ENCODE measurements around the gene ARSJ.

The ARSJ gene

DNA sequence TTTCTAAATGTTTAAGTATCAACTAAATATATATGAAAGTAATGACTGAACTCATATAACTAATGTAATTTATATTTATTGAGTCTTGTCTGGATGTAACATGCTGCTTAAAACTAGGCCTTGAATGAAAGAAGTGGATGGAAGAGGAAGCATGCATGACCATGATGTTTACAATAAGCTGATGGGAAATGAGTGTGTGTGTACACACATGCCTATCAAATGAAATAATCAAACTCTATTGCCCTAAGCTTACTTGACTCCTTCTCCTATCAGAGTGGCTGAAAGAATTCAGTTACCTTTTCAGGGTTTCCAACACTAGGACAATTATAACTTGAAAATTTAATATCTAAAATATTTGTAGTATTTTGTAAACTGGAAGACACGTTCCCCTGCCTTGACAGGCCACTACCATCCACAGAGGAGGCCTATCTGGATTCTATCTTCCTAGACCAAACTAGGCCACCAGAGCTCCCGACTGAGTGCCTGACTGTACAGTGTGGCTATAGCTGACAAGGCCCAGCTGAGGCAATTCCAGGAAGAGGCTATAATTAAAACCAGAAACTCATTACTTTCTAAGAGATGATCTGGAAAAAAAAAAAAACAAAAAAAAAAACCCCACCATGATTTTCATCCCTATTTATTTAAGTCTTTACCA is 7.6 kb downstream of the ARSJ start:
- no peak overlapping the region for H3K9ac ChIP-seq (ENCODE audit: insufficient read length)
- H3K4me3 ChIP-seq: no peak overlapping the region
- no peak for DNase-seq (ENCODE audit: low read depth, low spot score)
- H3K9me3 ChIP-seq (ENCODE audit: low read depth, low read length): no peaks in the 10 kb centered on the region; the same call in 1 of the 2 replicates
- TF ChIP-seq FOXP2 (optimal IDR thresholded peaks at IDR 0.05; ENCODE audit: control extremely low read depth, extremely low read length, insufficient read depth) (no peak), POLR2AphosphoS5 (IDR thresholded peaks at IDR 0.05; ENCODE audit: borderline replicate concordance, low read depth, low read length) (no peak), EZH2 (IDR thresholded peaks at IDR 0.05) (no peak)
- H3K27ac ChIP-seq: no peak overlapping the region
- peaks cover 6% of the 10 kb centered on the region; the same call in 1 of the 2 replicates for H3K36me3 ChIP-seq (ENCODE audit: insufficient read depth, low read length)

DNA sequence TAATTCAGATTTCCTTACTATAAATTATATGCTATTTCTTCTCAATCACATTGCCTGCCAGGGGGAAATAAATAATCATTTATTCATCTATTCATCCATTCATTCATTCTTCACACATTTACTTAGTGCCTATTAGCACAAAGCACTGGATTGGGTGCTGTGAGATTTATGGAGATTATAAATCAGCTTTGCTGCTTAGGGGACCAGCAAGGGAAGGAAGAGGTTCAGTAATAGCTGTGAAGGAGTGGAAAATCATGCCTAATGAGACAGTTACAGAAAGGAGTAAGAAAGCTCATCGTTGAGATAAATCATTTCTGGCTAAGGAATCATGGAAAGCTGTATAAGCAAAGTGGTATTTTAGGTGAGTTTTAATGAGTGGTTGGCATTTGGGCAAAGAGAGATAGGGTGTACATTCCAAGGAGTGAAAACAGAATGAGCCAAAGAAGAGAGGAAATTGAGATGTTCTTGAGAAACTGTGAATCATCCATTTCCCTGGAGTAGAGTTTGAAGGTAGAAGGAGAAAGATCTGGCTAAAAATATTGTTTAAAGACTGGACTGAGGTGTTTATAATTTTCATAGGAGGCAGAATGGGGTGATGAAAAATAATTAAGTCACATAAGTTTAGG is 9.6 kb downstream of the ARSJ start:
- Histone ChIP-seq H3K27ac (no peak overlapping the region), H3K9me3 (ENCODE audit: low read depth, low read length) (no peaks in the 10 kb centered on the region; the same call in 1 of the 2 replicates), H3K9ac (ENCODE audit: insufficient read length) (no peak overlapping the region), H3K36me3 (ENCODE audit: insufficient read depth, low read length) (peaks cover 5% of the 10 kb centered on the region; the same call in 1 of the 2 replicates), H3K4me3 (no peak overlapping the region)
- no peak for TF ChIP-seq POLR2AphosphoS5 (IDR thresholded peaks at IDR 0.05; ENCODE audit: borderline replicate concordance, low read depth, low read length)
- TF ChIP-seq FOXP2 (optimal IDR thresholded peaks at IDR 0.05; ENCODE audit: control extremely low read depth, extremely low read length, insufficient read depth): no peak
- no peak for TF ChIP-seq EZH2 (IDR thresholded peaks at IDR 0.05)
- no peak for DNase-seq (ENCODE audit: low read depth, low spot score)

DNA sequence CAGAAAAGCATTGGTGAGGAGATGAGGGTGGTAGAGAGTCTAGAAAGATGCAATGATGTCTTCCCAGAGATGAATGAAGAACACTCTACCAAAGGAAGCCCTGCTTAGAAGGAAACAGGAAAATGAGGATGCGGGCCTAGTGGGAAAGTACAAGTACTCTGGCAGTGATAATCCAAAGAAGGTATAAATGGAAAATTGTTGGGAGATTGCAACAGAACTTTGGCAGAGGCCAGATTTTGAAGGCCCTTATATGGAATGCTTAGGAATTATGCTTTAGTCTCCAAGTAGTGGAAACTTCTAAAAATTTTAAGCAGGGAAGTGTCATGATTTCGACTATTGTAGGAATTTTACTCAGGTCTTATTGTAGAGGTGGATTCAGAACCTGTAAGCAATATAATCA is 11.0 kb downstream of the ARSJ start:
- DNase-seq (ENCODE audit: low read depth, low spot score): no peak
- H3K36me3 ChIP-seq (ENCODE audit: insufficient read depth, low read length): no peaks in the 10 kb centered on the region
- no peak for TF ChIP-seq EZH2 (IDR thresholded peaks at IDR 0.05)
- no peak overlapping the region for H3K4me3 ChIP-seq
- H3K9ac ChIP-seq (ENCODE audit: insufficient read length): no peak overlapping the region
- H3K27ac ChIP-seq: no peak overlapping the region
- no peaks in the 10 kb centered on the region for H3K9me3 ChIP-seq (ENCODE audit: low read depth, low read length)

DNA sequence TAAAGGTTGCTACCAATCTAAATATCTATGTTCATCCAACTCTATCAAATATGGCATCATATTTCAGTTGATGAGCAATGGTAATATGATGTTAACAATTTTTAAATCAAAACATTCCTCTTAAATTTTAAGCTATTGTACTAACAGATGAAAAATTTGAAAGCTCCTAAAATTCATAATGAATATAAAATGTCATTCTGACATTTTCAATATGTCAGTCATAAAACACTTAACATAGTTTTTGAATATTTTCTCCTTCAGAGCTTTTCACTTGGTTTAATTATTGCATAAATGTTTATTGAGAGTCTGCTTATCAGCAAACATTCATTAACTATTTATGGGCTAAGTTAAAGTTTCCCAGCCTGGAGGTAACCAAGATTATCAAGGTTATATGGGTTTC is 11.8 kb downstream of the ARSJ start:
- Histone ChIP-seq H3K9me3 (ENCODE audit: low read depth, low read length) (0 out of 2 replicates have a peak, but pooled peaks cover 3% of the 10 kb centered on the region), H3K9ac (ENCODE audit: insufficient read length) (no peak overlapping the region), H3K27ac (no peak overlapping the region), H3K4me3 (no peak overlapping the region), H3K36me3 (ENCODE audit: insufficient read depth, low read length) (no peaks in the 10 kb centered on the region)
- TF ChIP-seq FOXP2 (optimal IDR thresholded peaks at IDR 0.05; ENCODE audit: control extremely low read depth, extremely low read length, insufficient read depth) (no peak), POLR2AphosphoS5 (IDR thresholded peaks at IDR 0.05; ENCODE audit: borderline replicate concordance, low read depth, low read length) (no peak), EZH2 (IDR thresholded peaks at IDR 0.05) (no peak)
- no peak for DNase-seq (ENCODE audit: low read depth, low spot score)

DNA sequence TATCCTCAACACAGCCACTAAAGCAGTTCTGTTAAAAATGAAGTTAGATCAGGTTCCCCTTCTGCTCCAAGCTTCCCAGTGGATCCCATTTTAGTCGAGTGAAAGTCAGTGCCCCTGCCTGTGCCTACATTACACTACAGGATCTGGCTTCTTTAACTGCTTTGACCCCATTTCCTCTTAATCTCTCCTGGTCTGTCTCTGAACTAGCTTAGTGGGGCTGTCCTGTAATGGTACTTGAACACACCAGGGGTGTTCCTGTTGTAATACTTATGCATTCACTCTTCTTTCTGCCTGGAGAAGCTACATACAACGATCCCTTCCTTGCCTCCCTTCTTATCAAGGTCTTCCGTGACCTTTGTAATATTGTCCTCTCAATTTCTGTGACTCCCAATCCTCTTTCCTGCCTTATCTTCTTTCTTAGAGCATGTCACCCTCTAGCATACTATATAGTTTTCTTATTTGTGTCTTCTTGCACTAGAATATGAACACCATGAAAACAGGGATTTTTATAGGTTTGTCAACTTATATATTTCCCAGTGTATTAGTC is 16.7 kb downstream of the ARSJ start:
- H3K4me3 ChIP-seq: no peak overlapping the region
- TF ChIP-seq POLR2AphosphoS5 (IDR thresholded peaks at IDR 0.05; ENCODE audit: borderline replicate concordance, low read depth, low read length) (no peak), FOXP2 (optimal IDR thresholded peaks at IDR 0.05; ENCODE audit: control extremely low read depth, extremely low read length, insufficient read depth) (no peak), EZH2 (IDR thresholded peaks at IDR 0.05) (no peak)
- H3K27ac ChIP-seq: no peak overlapping the region
- H3K9ac ChIP-seq (ENCODE audit: insufficient read length): no peak overlapping the region
- 0 out of 2 replicates have a peak, but pooled peaks cover 3% of the 10 kb centered on the region for H3K9me3 ChIP-seq (ENCODE audit: low read depth, low read length)
- no peak for DNase-seq (ENCODE audit: low read depth, low spot score)
- H3K36me3 ChIP-seq (ENCODE audit: insufficient read depth, low read length): no peaks in the 10 kb centered on the region

DNA sequence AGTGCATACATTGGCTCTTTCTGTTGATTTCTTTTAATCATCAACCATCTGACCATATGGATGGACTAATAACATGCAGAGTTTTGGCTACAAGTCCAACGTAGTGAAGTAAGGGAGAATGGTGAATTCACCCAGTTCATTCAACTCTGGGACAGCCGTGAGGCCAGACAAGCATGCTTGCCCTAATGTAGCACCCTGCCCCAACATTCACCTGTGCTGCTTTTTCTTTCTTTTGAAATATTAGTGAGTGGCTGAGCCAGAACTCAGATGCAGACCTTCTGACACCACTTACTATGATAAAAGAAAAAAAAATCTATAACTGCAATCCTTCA is 17.5 kb downstream of the ARSJ start:
- Histone ChIP-seq H3K9me3 (ENCODE audit: low read depth, low read length) (0 out of 2 replicates have a peak, but pooled peaks cover 3% of the 10 kb centered on the region), H3K9ac (ENCODE audit: insufficient read length) (no peak overlapping the region), H3K36me3 (ENCODE audit: insufficient read depth, low read length) (no peaks in the 10 kb centered on the region), H3K27ac (no peak overlapping the region), H3K4me3 (no peak overlapping the region)
- DNase-seq (ENCODE audit: low read depth, low spot score): no peak
- TF ChIP-seq FOXP2 (optimal IDR thresholded peaks at IDR 0.05; ENCODE audit: control extremely low read depth, extremely low read length, insufficient read depth): no peak
- TF ChIP-seq POLR2AphosphoS5 (IDR thresholded peaks at IDR 0.05; ENCODE audit: borderline replicate concordance, low read depth, low read length): no peak
- TF ChIP-seq EZH2 (IDR thresholded peaks at IDR 0.05): no peak

DNA sequence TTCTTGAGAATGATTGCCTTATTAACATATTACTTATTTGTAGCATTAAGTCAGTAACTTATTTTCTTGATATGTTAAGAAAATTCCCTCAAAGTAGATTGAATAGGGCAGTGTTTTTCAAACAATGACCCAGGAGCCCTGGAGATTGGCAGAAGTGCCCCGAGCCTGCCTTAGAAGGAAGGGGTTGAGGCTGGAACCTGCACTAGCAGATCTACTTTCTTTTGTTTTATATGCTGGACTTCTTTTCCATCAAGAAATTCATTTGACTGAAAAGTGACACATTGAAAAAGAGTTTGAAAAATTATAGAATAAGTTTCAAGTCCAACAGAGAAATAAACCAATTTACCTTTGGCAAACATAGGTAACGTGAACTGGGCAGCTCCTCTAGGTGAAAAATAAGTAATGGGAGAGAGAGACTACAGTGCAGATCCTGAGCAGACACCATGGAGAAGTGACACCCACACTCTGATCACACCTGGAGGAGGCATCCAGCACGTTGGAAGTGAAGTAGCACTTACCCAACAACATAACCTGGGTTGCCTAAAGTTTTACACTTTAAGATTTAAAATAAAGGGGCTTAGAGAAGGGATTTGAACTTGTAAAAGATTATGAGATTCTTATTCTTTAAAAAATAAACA is 18.6 kb downstream of the ARSJ start:
- TF ChIP-seq EZH2 (IDR thresholded peaks at IDR 0.05) (no peak), POLR2AphosphoS5 (IDR thresholded peaks at IDR 0.05; ENCODE audit: borderline replicate concordance, low read depth, low read length) (no peak), FOXP2 (optimal IDR thresholded peaks at IDR 0.05; ENCODE audit: control extremely low read depth, extremely low read length, insufficient read depth) (no peak)
- Histone ChIP-seq H3K36me3 (ENCODE audit: insufficient read depth, low read length) (no peaks in the 10 kb centered on the region), H3K9ac (ENCODE audit: insufficient read length) (no peak overlapping the region), H3K4me3 (no peak overlapping the region), H3K27ac (no peak overlapping the region), H3K9me3 (ENCODE audit: low read depth, low read length) (0 out of 2 replicates have a peak, but pooled peaks cover 3% of the 10 kb centered on the region)
- DNase-seq (ENCODE audit: low read depth, low spot score): no peak

DNA sequence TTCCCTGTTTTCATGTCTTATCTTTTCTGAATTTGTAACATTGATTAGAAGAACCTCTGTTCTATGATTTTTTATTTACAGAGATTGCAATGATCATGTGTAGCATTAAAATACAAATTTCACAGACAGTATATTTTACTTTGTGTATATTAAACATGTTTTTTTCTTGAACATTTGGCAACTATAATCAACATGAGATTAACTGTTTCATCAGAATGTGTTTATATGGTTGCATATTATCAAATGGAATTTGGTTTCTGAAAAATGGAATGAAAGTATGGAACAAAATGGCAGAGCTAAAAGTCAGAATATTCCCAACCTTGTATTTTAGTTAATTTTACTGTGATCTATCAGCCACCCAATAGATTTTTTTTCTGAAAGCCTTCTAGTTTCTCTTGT is 19.9 kb downstream of the ARSJ start:
- Histone ChIP-seq H3K9ac (ENCODE audit: insufficient read length) (no peak overlapping the region), H3K9me3 (ENCODE audit: low read depth, low read length) (0 out of 2 replicates have a peak, but pooled peaks cover 3% of the 10 kb centered on the region), H3K4me3 (peak overlapping the region; percentile 61), H3K27ac (peak overlapping the region; percentile 72), H3K36me3 (ENCODE audit: insufficient read depth, low read length) (no peaks in the 10 kb centered on the region)
- no peak for DNase-seq (ENCODE audit: low read depth, low spot score)
- TF ChIP-seq POLR2AphosphoS5 (IDR thresholded peaks at IDR 0.05; ENCODE audit: borderline replicate concordance, low read depth, low read length) (no peak), EZH2 (IDR thresholded peaks at IDR 0.05) (no peak), FOXP2 (optimal IDR thresholded peaks at IDR 0.05; ENCODE audit: control extremely low read depth, extremely low read length, insufficient read depth) (no peak)

Measured in SK-N-MC (cell line).